H1 (cell line): ENCODE measurements around the gene TXLNA. TPM values are rescaled to one million over a fixed set of nuclear protein-coding genes. Genes with fewer than 3 reads are reported as not detected.

ENCODE experiments used
- CTCF ChIA-PET: fragments of 300-600 bp; sonication (Branson Sonifier 250); formaldehyde crosslinking; loops from one replicate; lab custom pipeline; 2021; ENCODE audit not compliant: partially characterized antibody; lab: Charles Lee
- POLR2A ChIA-PET: fragments of 300-600 bp; sonication (Branson Sonifier 250); formaldehyde crosslinking; loops from one replicate; lab custom pipeline; 2021; ENCODE audit warnings: inconsistent platforms; ENCODE audit not compliant: partially characterized antibody; lab: Charles Lee
- DNase-seq, 2 experiments: peaks; one replicate each; pipeline versions ENCODE4 v3.0.0 to v3.0.0-alpha.2; 2010 to 2022; ENCODE audit warnings: low spot score in 2 of 2, low read depth in 1 of 2, mixed read lengths in 1 of 2
- FAIRE-seq: peaks from 2 replicates; lab custom pipeline; 2011; peaks lifted over from hg19 to GRCh38; lab: Jason Lieb, UNC
- H2AFZ ChIP-seq: 2 replicates; pipeline ENCODE4 v1.8.1; 2012; ENCODE audit warnings: low read length, inconsistent platforms
- H2AK5ac ChIP-seq: 2 replicates; pipeline ENCODE4 v1.6.1; 2013; ENCODE audit warnings: low read depth, low read length
- H2BK120ac ChIP-seq: replicated peaks from 2 replicates; pipeline ENCODE3; 2013; ENCODE audit warnings: low read depth, low read length, inconsistent platforms
- H2BK12ac ChIP-seq: 2 replicates; pipeline ENCODE4 v1.6.1; 2013; ENCODE audit warnings: low read depth, low read length
- H2BK15ac ChIP-seq: 2 replicates; pipeline ENCODE4 v1.6.1; 2013; ENCODE audit warnings: low read length
- H2BK20ac ChIP-seq: 2 replicates; pipeline ENCODE4 v1.6.1; 2013; ENCODE audit warnings: low read length
- H2BK5ac ChIP-seq: 2 replicates; pipeline ENCODE4 v1.6.1; 2013; ENCODE audit warnings: low read depth, low read length
- H3K14ac ChIP-seq: 2 replicates; pipeline ENCODE4 v1.6.1; 2013; ENCODE audit warnings: inconsistent platforms; ENCODE audit not compliant: insufficient read length
- H3K18ac ChIP-seq: 2 replicates; pipeline ENCODE4 v1.6.1; 2013; ENCODE audit warnings: low read length; ENCODE audit errors: extremely low read depth
- H3K23ac ChIP-seq: 2 replicates; pipeline ENCODE4 v1.6.1; 2013; ENCODE audit warnings: inconsistent platforms; ENCODE audit not compliant: insufficient read length
- H3K23me2 ChIP-seq: 2 replicates; pipeline ENCODE4 v1.6.1; 2013; ENCODE audit warnings: low read depth, low read length
- H3K27ac ChIP-seq: 2 replicates; pipeline ENCODE4 v1.6.1; 2011; ENCODE audit warnings: low read depth, low read length, inconsistent platforms
- H3K27me3 ChIP-seq, 4 experiments: replicated peaks in 1 of 4; 1 replicate in 1 of 4; 2 replicates in 3 of 4; pipeline versions ENCODE4 v1.6.1 to v1.8.1; 2011 to 2013; ENCODE audit warnings: low read length in 3 of 4, mild to moderate bottlenecking in 3 of 4, inconsistent platforms in 2 of 4, mixed read lengths in 2 of 4, moderate library complexity in 1 of 4; ENCODE audit not compliant: control insufficient read depth in 3 of 4, insufficient read depth in 3 of 4; ENCODE audit errors: extremely low read depth in 1 of 4
- H3K36me3 ChIP-seq, 4 experiments: 2 replicates each; pipeline versions ENCODE4 v1.6.1 to v1.8.1; 2011 to 2013; ENCODE audit warnings: mild to moderate bottlenecking in 4 of 4, low read length in 3 of 4, moderate library complexity in 2 of 4, control low read depth in 1 of 4, inconsistent platforms in 1 of 4; ENCODE audit not compliant: insufficient read depth in 4 of 4, control insufficient read depth in 2 of 4
- H3K4ac ChIP-seq: replicated peaks from 2 replicates; pipeline ENCODE3; 2013; ENCODE audit warnings: low read length, low read depth, mixed read lengths, inconsistent platforms; ENCODE audit not compliant: insufficient read length
- H3K4me1 ChIP-seq, 4 experiments: replicated peaks in 1 of 4; 1 replicate in 1 of 4; 2 replicates in 3 of 4; pipeline versions ENCODE4 v1.6.1 to v1.8.1; 2011 to 2013; ENCODE audit warnings: low read length in 3 of 4, inconsistent platforms in 2 of 4, mixed read lengths in 1 of 4; ENCODE audit not compliant: insufficient read depth in 4 of 4, control insufficient read depth in 3 of 4
- H3K4me2 ChIP-seq, 2 experiments: 2 replicates each; pipeline versions ENCODE4 v1.6.1 to v1.8.1; 2011 to 2013; ENCODE audit warnings: low read depth in 2 of 2, low read length in 2 of 2, control low read depth in 1 of 2, inconsistent platforms in 1 of 2, mild to moderate bottlenecking in 1 of 2; ENCODE audit not compliant: insufficient read depth in 1 of 2
- H3K4me3 ChIP-seq, 4 experiments: fragments of 200-600, 300-600 bp in 1 of 4; sonication (generic), shearing (Covaris generic), sonication (Bioruptor Twin) in 1 of 4; 2 replicates each; pipeline versions ENCODE4 v1.5.1 to v1.8.1; 2011 to 2016; ENCODE audit warnings: low read length in 4 of 4, low read depth in 3 of 4, control low read depth in 2 of 4, inconsistent platforms in 2 of 4, mild to moderate bottlenecking in 2 of 4, mixed read lengths in 1 of 4, moderate library complexity in 1 of 4; ENCODE audit not compliant: insufficient read depth in 2 of 4; ENCODE audit errors: extremely low read depth in 1 of 4
- H3K56ac ChIP-seq: replicated peaks from 2 replicates; pipeline ENCODE3; 2013; ENCODE audit warnings: low read depth, mild to moderate bottlenecking, mixed read lengths, low read length, inconsistent platforms; ENCODE audit not compliant: insufficient read length
- H3K79me1 ChIP-seq: 2 replicates; pipeline ENCODE4 v1.6.1; 2013; ENCODE audit warnings: low read depth, low read length, control low read depth
- H3K79me2 ChIP-seq, 2 experiments: 2 replicates each; pipeline versions ENCODE4 v1.6.1 to v1.8.1; 2012 to 2013; ENCODE audit warnings: low read length in 2 of 2, mild to moderate bottlenecking in 2 of 2, inconsistent platforms in 1 of 2; ENCODE audit not compliant: insufficient read depth in 2 of 2, control insufficient read depth in 1 of 2
- H3K9ac ChIP-seq, 4 experiments: replicated peaks in 1 of 4; 1 replicate in 1 of 4; 2 replicates in 3 of 4; pipeline versions ENCODE4 v1.6.1 to v1.8.1; 2011 to 2013; ENCODE audit warnings: low read depth in 3 of 4, low read length in 3 of 4, control low read depth in 2 of 4, mild to moderate bottlenecking in 2 of 4, moderate library complexity in 2 of 4, inconsistent platforms in 1 of 4; ENCODE audit errors: extremely low read depth in 1 of 4
- H3K9me3 ChIP-seq, 2 experiments: 2 replicates each; pipeline versions ENCODE4 v1.6.1 to v1.8.1; 2012 to 2013; ENCODE audit warnings: mild to moderate bottlenecking in 2 of 2, moderate library complexity in 2 of 2, control low read depth in 1 of 2, inconsistent platforms in 1 of 2, low read depth in 1 of 2, low read length in 1 of 2, mixed read lengths in 1 of 2; ENCODE audit not compliant: insufficient read depth in 2 of 2
- H4K20me1 ChIP-seq, 2 experiments: replicated peaks in 1 of 2; 2 replicates each; pipeline versions ENCODE3 to v1.8.1; 2011 to 2013; ENCODE audit warnings: inconsistent platforms in 2 of 2, low read length in 2 of 2, mild to moderate bottlenecking in 1 of 2; ENCODE audit not compliant: insufficient read depth in 2 of 2, control insufficient read depth in 1 of 2
- H4K5ac ChIP-seq: 2 replicates; pipeline ENCODE4 v1.6.1; 2013; ENCODE audit warnings: low read length, low read depth, mixed read lengths, inconsistent platforms; ENCODE audit not compliant: insufficient read length
- H4K8ac ChIP-seq: 2 replicates; pipeline ENCODE4 v1.8.0; 2013; ENCODE audit warnings: mild to moderate bottlenecking, moderate library complexity, low read length, inconsistent platforms; ENCODE audit not compliant: insufficient read depth; ENCODE audit errors: extremely low read depth
- H4K91ac ChIP-seq: replicated peaks from 2 replicates; pipeline ENCODE3; 2013; ENCODE audit warnings: low read length, mixed read lengths, inconsistent platforms; ENCODE audit not compliant: insufficient read length
- CBX5 ChIP-seq: fragments of 300-800, 300-1000 bp; sonication (generic); IDR thresholded peaks from 2 replicates; pipeline ENCODE4 v1.7.1; 2016; ENCODE audit warnings: antibody characterized with exemption, low read length, low read depth
- GABPA ChIP-seq: IDR thresholded peaks from 2 replicates; pipeline ENCODE4 v1.6.1; 2011; ENCODE audit warnings: mild to moderate bottlenecking, low read length, moderate library complexity, borderline replicate concordance; ENCODE audit not compliant: insufficient read depth
- JUND ChIP-seq: IDR thresholded peaks from 2 replicates; pipeline ENCODE4 v1.6.1; 2011; ENCODE audit warnings: mild to moderate bottlenecking, improper control_type of control experiment, low read length
- KDM1A ChIP-seq: fragments of 200-600, 300-600 bp; sonication (generic); IDR thresholded peaks from 2 replicates; pipeline ENCODE4 v1.7.1; 2016; ENCODE audit warnings: mild to moderate bottlenecking, low read length, borderline replicate concordance
- KDM4A ChIP-seq: IDR thresholded peaks from one replicate; pipeline ENCODE4 v1.7.1; 2012; ENCODE audit warnings: low read depth, mild to moderate bottlenecking, moderate library complexity, low read length, inconsistent platforms; ENCODE audit not compliant: severe bottlenecking
- POLR2AphosphoS5 ChIP-seq: IDR thresholded peaks from 2 replicates; pipeline ENCODE4 v1.6.1; 2011; ENCODE audit warnings: low read depth, low read length
- SIX5 ChIP-seq: IDR thresholded peaks from 2 replicates; pipeline ENCODE4 v1.6.1; 2011; ENCODE audit warnings: mild to moderate bottlenecking, low read depth, low read length
- USF2 ChIP-seq: IDR thresholded peaks from 2 replicates; pipeline ENCODE4 v1.6.1; 2011; ENCODE audit warnings: low read length, improper control_type of control experiment
- WGBS, 2 experiments: shearing (Covaris generic) in 1 of 2; methylation state at CpG; one replicate each; pipeline versions ENCODE4 v1.1.6 to v1.1.7; 2013 to 2015; ENCODE audit warnings: low lambda C conversion rate in 2 of 2, mixed read lengths in 2 of 2, inconsistent platforms in 1 of 2, low coverage in 1 of 2, missing lambda C conversion rate in 1 of 2; ENCODE audit not compliant: insufficient replicate concordance in 2 of 2, insufficient coverage in 1 of 2, insufficient read length in 1 of 2; ENCODE audit errors: extremely low coverage in 1 of 2, missing lambda C conversion rate in 1 of 2; 5-methylcytosine and 5-hydroxymethylcytosine counted together
- polyA plus RNA-seq, 7 experiments: library from polyadenylated mRNA; depleted of rRNA in 3 of 7; stranded (reverse) in 5 of 7; unstranded in 2 of 7; fragments of >200 nt in 5 of 7; fragments of 200-250 nt in 2 of 7; gene quantifications; 1 replicate in 5 of 7; 2 replicates in 1 of 7; 4 replicates in 1 of 7; pipeline versions ENCODE4 v1.2.1 to v1.2.3, GENCODE V29; 2011 to 2013; ENCODE audit warnings: missing spikeins in 2 of 7, mixed read lengths in 2 of 7
- total RNA-seq: library from RNA; stranded (reverse); fragmentation: NEBNext Ultra II Directional; extraction: Animal tissue kit (Norgen Biotek cat#: 25700); gene quantifications from 2 replicates; pipeline ENCODE4 v1.2.1, GENCODE V29; 2021

TXLNA gene
- total and polyA plus RNA-seq, 2 of the 8 experiments (the other 6 are each of a cell fraction or from before 2014, with no cell fraction given): 31.3 to 46.9 TPM

- no peak overlapping the region for H2AFZ ChIP-seq
- H3K79me1 ChIP-seq: peaks cover 4% of the 10 kb centered on the region
- H3K27ac ChIP-seq: no peak overlapping the region
- 90% methylated on average over 5 of the region's 5 CpGs; no CpG with 5 or more reads in 1 of the 2 experiments for WGBS, 2 experiments
- H3K4ac ChIP-seq: no peak overlapping the region
- H2BK20ac ChIP-seq: no peak overlapping the region
- no peak overlapping the region for H4K5ac ChIP-seq
- no peak overlapping the region for H3K9ac ChIP-seq
- TF ChIP-seq KDM1A (no peak), CBX5 (no peak), USF2 (no peak), KDM4A (no peak), JUND (no peak), SIX5 (no peak), GABPA (no peak), POLR2AphosphoS5 (no peak)
- ChIA-PET CTCF (interaction anchor here (0.9 to 1.3 kb wide), 3 partner anchors 17 to 188 kb away, joined by 4 to 5 read pairs (median 4); no protein-coding TSS in a partner anchor), POLR2A (interaction anchor here (1.3 to 1.4 kb wide), 2 partner anchors 35 to 43 kb away, joined by 3 read pairs; partner anchors contain the start of gene KPNA6)
- H2BK5ac ChIP-seq: no peak overlapping the region
- DNase-seq: no peak
- no peak overlapping the region for H3K4me2 ChIP-seq
- no peak overlapping the region for H2BK12ac ChIP-seq
- no peak overlapping the region for H2BK120ac ChIP-seq
- H4K20me1 ChIP-seq: peaks cover 0 to 3% of the 10 kb centered on the region in 2 experiments
- no peak overlapping the region for H2BK15ac ChIP-seq
- H3K23me2 ChIP-seq: no peaks in the 10 kb centered on the region
- FAIRE-seq: no peak
- peaks cover 0 to 6% (median 4%) of the 10 kb centered on the region in 4 experiments; a peak in 7 of 8 replicates for H3K36me3 ChIP-seq
- no peak overlapping the region for H2AK5ac ChIP-seq
- H4K8ac ChIP-seq: no peak overlapping the region
- H4K91ac ChIP-seq: no peak overlapping the region
- no peak overlapping the region for H3K23ac ChIP-seq
- no peaks in the 10 kb centered on the region for H3K27me3 ChIP-seq
- no peak overlapping the region for H3K4me3 ChIP-seq
- H3K9me3 ChIP-seq: no peaks in the 10 kb centered on the region
- H3K56ac ChIP-seq: no peak overlapping the region
- no peak overlapping the region for H3K14ac ChIP-seq
- H3K4me1 ChIP-seq: no peaks in the 10 kb centered on the region
- H3K18ac ChIP-seq: no peak overlapping the region
- peaks cover 0 to 46% of the 10 kb centered on the region in 2 experiments; a peak in 2 of 4 replicates for H3K79me2 ChIP-seq
Observed at GRCh38 chr1:32151319-32151787, 28.1 kb upstream of the TXLNA start.
